Ectodermal cell (in vitro differentiated cells): Measurements from ENCODE around the gene ASCL1.
A peak's percentile ranks its signal among the peaks of the same experiment; 100 is the strongest.

Experiments used
- H3K27ac ChIP-seq: 2 replicates; pipeline ENCODE4 v1.7.0; 2013; ENCODE audit warnings: mild to moderate bottlenecking, low read depth, low read length; ENCODE audit not compliant: insufficient read depth, poor library complexity, severe bottlenecking
- H3K27me3 ChIP-seq: 2 replicates; pipeline ENCODE4 v1.7.0; 2013; ENCODE audit warnings: mild to moderate bottlenecking, low read length; ENCODE audit not compliant: insufficient read depth, control insufficient read depth, poor library complexity, severe bottlenecking
- H3K36me3 ChIP-seq: one replicate; pipeline ENCODE4 v1.7.0; 2013; ENCODE audit warnings: low read length; ENCODE audit not compliant: control insufficient read depth, insufficient read depth
- H3K4me1 ChIP-seq: one replicate; pipeline ENCODE4 v1.7.0; 2013; ENCODE audit warnings: low read length; ENCODE audit not compliant: control insufficient read depth, insufficient read depth
- H3K4me3 ChIP-seq: 2 replicates; pipeline ENCODE4 v1.7.0; 2013; ENCODE audit warnings: low read depth, low read length, control low read depth; ENCODE audit not compliant: insufficient read depth
- H3K9me3 ChIP-seq: 2 replicates; pipeline ENCODE4 v1.7.0; 2013; ENCODE audit warnings: mild to moderate bottlenecking, low read length, moderate library complexity; ENCODE audit not compliant: control insufficient read depth
- WGBS, 2 experiments: methylation state at CpG; one replicate each; pipeline ENCODE4 v1.1.7; 2013; ENCODE audit warnings: missing lambda C conversion rate in 2 of 2; 5-methylcytosine and 5-hydroxymethylcytosine counted together

ASCL1 gene

GRCh38 chr12:102950950-102951619 is 6.4 kb upstream of the ASCL1 start:
- WGBS, 2 experiments: 4% methylated on average over 21 of the region's 21 CpGs
- Histone ChIP-seq H3K36me3 (no peaks in the 10 kb centered on the region), H3K27ac (no peak overlapping the region), H3K9me3 (no peaks in the 10 kb centered on the region), H3K4me3 (peak overlapping the region; percentile 28), H3K27me3 (peaks cover 90% of the 10 kb centered on the region), H3K4me1 (peaks cover 23% of the 10 kb centered on the region)

GRCh38 chr12:102951841-102952240 is 5.6 kb upstream of the ASCL1 start:
- Histone ChIP-seq H3K4me3 (no peak overlapping the region), H3K27ac (no peak overlapping the region), H3K9me3 (no peaks in the 10 kb centered on the region), H3K27me3 (peaks cover 97% of the 10 kb centered on the region), H3K4me1 (peaks cover 28% of the 10 kb centered on the region), H3K36me3 (no peaks in the 10 kb centered on the region)
- WGBS, 2 experiments: 54% methylated on average over 8 to 9 of the region's 9 CpGs

GRCh38 chr12:102953221-102953620 is 4.3 kb upstream of the ASCL1 start:
- Histone ChIP-seq H3K27me3 (peaks cover 100% of the 10 kb centered on the region), H3K36me3 (no peaks in the 10 kb centered on the region), H3K4me1 (peaks cover 29% of the 10 kb centered on the region), H3K27ac (no peak overlapping the region), H3K4me3 (no peak overlapping the region), H3K9me3 (no peaks in the 10 kb centered on the region)

GRCh38 chr12:102954134-102954533 is 3.3 kb upstream of the ASCL1 start:
- H3K27me3 ChIP-seq: peaks cover 100% of the 10 kb centered on the region
- 64 to 68% methylated on average over 1 of the region's 1 CpG for WGBS, 2 experiments
- H3K9me3 ChIP-seq: no peaks in the 10 kb centered on the region
- no peak overlapping the region for H3K27ac ChIP-seq
- no peaks in the 10 kb centered on the region for H3K36me3 ChIP-seq
- H3K4me1 ChIP-seq: peaks cover 35% of the 10 kb centered on the region
- no peak overlapping the region for H3K4me3 ChIP-seq

- no peaks in the 10 kb centered on the region for H3K36me3 ChIP-seq
- H3K27ac ChIP-seq: no peak overlapping the region
- no peaks in the 10 kb centered on the region for H3K9me3 ChIP-seq
- peaks cover 33% of the 10 kb centered on the region for H3K4me1 ChIP-seq
- H3K27me3 ChIP-seq: peaks cover 100% of the 10 kb centered on the region
- WGBS, 2 experiments: 1% methylated on average over 46 to 50 of the region's 50 CpGs
- peak overlapping the region; percentile 53 for H3K4me3 ChIP-seq
Observed at GRCh38 chr12:102955926-102956737, 1.3 kb upstream of the ASCL1 start.

GRCh38 chr12:102956738-102957327 is 641 bp upstream of the ASCL1 start:
- Histone ChIP-seq H3K4me3 (peak overlapping the region; percentile 53), H3K27ac (no peak overlapping the region), H3K4me1 (peaks cover 32% of the 10 kb centered on the region), H3K27me3 (peaks cover 100% of the 10 kb centered on the region), H3K9me3 (no peaks in the 10 kb centered on the region), H3K36me3 (no peaks in the 10 kb centered on the region)
- WGBS, 2 experiments: 2 to 3% methylated on average over 19 of the region's 19 CpGs

GRCh38 chr12:102958073-102958829 is 777 bp downstream of the ASCL1 start:
- peak overlapping the region; percentile 53 for H3K4me3 ChIP-seq
- WGBS, 2 experiments: 0% methylated on average over 83 of the region's 83 CpGs

GRCh38 chr12:102958830-102959176 is 1.3 kb downstream of the ASCL1 start:
- H3K27ac ChIP-seq: no peak overlapping the region
- WGBS, 2 experiments: 2% methylated on average over 15 of the region's 15 CpGs
- H3K36me3 ChIP-seq: no peaks in the 10 kb centered on the region
- H3K27me3 ChIP-seq: peaks cover 100% of the 10 kb centered on the region
- H3K4me1 ChIP-seq: peaks cover 29% of the 10 kb centered on the region
- no peaks in the 10 kb centered on the region for H3K9me3 ChIP-seq
- peak overlapping the region; percentile 53 for H3K4me3 ChIP-seq

More at GRCh38 chr12:102958073-102958829, 777 bp downstream of the ASCL1 start:
- no peaks in the 10 kb centered on the region for H3K9me3 ChIP-seq
- H3K27ac ChIP-seq: no peak overlapping the region
- peaks cover 100% of the 10 kb centered on the region for H3K27me3 ChIP-seq
- no peaks in the 10 kb centered on the region for H3K36me3 ChIP-seq
- H3K4me1 ChIP-seq: peaks cover 29% of the 10 kb centered on the region

GRCh38 chr12:102959391-102959790 is 1.9 kb downstream of the ASCL1 start:
- Histone ChIP-seq H3K27me3 (peaks cover 100% of the 10 kb centered on the region), H3K27ac (no peak overlapping the region)
- WGBS, 2 experiments: 8% methylated on average over 14 of the region's 14 CpGs

More at GRCh38 chr12:102959391-102959790, 1.9 kb downstream of the ASCL1 start:
- Histone ChIP-seq H3K9me3 (no peaks in the 10 kb centered on the region), H3K4me1 (peaks cover 31% of the 10 kb centered on the region), H3K4me3 (peak overlapping the region; percentile 53), H3K36me3 (no peaks in the 10 kb centered on the region)
